Transverse colon (tissue), 4 donors: Measurements from ENCODE around the gene DNAJA4. TPM values are rescaled to one million over a fixed set of nuclear protein-coding genes. Genes with fewer than 3 reads are reported as not detected.

Source experiments
- DNase-seq: peaks from one replicate; pipeline ENCODE4 v3.0.0-alpha.2; 2019
- H3K27ac ChIP-seq, 4 donors: fragments of 200-600 bp; sonication (generic); 2 replicates each; pipeline ENCODE4 v1.5.1; 2016 to 2018; ENCODE audit warnings: inconsistent platforms in 4 of 4
- H3K27me3 ChIP-seq: fragments of 200-600 bp; sonication (generic); 2 replicates; pipeline ENCODE4 v1.5.1; 2017; ENCODE audit warnings: inconsistent platforms
- H3K36me3 ChIP-seq, 4 donors: fragments of 200-600 bp; sonication (generic); 2 replicates each; pipeline ENCODE4 v1.5.1; 2017 to 2019; ENCODE audit warnings: inconsistent platforms in 4 of 4
- H3K4me1 ChIP-seq, 4 donors: fragments of 200-600 bp; sonication (generic); 2 replicates each; pipeline ENCODE4 v1.5.1; 2017 to 2020; ENCODE audit warnings: inconsistent platforms in 4 of 4
- H3K4me3 ChIP-seq, 4 donors: fragments of 200-600 bp; sonication (generic); 1 replicate in 1 of 4; 2 replicates in 3 of 4; pipeline versions ENCODE4 v1.5.1 to v1.6.1; 2017 to 2019; ENCODE audit warnings: inconsistent platforms in 4 of 4
- H3K9me3 ChIP-seq, 2 donors: fragments of 200-600 bp; sonication (generic); 2 replicates each; pipeline ENCODE4 v1.5.1; 2017 to 2019; ENCODE audit warnings: inconsistent platforms in 2 of 2
- EP300 ChIP-seq: sonication (generic); formaldehyde crosslinking; IDR thresholded peaks from one replicate; pipeline ENCODE4 v1.6.1; 2017; ENCODE audit warnings: antibody characterized with exemption, low read depth
- POLR2A ChIP-seq: fragments of 450-650 bp; IDR thresholded peaks from one replicate; pipeline ENCODE4 v1.6.1; 2016; ENCODE audit warnings: antibody characterized with exemption, mild to moderate bottlenecking, moderate library complexity
- POLR2AphosphoS5 ChIP-seq, 3 donors: sonication (generic); formaldehyde crosslinking; IDR thresholded peaks; one replicate each; pipeline ENCODE4 v1.6.1; 2016; ENCODE audit warnings: antibody characterized with exemption in 3 of 3
- WGBS, 2 donors: methylation state at CpG; one replicate each; pipeline ENCODE4 v1.1.5; 2018; ENCODE audit warnings: low coverage in 1 of 2; 5-methylcytosine and 5-hydroxymethylcytosine counted together
- in situ Hi-C, 4 donors: fragments of 200-750 bp; cut with MboI; loops; one replicate each; pipeline versions ENCODE4 v1.15.0 to v1.15.1; 2017; ENCODE audit warnings: low sequenced_read_pairs in 3 of 4, low pct_ligation_motif_present in 1 of 4, low pct_unique_long_range_greater_than_20kb in 1 of 4
- intact Hi-C: fragments of 100-400 bp; cut with DNase I; formaldehyde crosslinking; loops from one replicate; pipeline ENCODE4 v1.15.1; 2023; ENCODE audit warnings: low total_unique reads
- total RNA-seq, 4 donors: library from RNA; depleted of rRNA; stranded (reverse); fragments of >200 nt; gene quantifications; one replicate each; pipeline ENCODE4 v1.1.0, GENCODE V29; 2016
- TF ChIP-seq, protein P1 (sequence below), 5 experiments: fragments of 200-600 bp in 3 of 5; fragments of 450-650 bp in 2 of 5; sonication (generic) in 3 of 5; IDR thresholded peaks; 1 replicate in 2 of 5; 2 replicates in 3 of 5; pipeline ENCODE4 v1.5.1; 2016 to 2017; ENCODE audit warnings: antibody characterized with exemption in 5 of 5, inconsistent platforms in 3 of 5, mild to moderate bottlenecking in 2 of 5, moderate library complexity in 1 of 5

The DNAJA4 gene
- total RNA-seq, 4 donors from 2014 or later = 34.9 to 69.9 (median 42.5) TPM

DNA sequence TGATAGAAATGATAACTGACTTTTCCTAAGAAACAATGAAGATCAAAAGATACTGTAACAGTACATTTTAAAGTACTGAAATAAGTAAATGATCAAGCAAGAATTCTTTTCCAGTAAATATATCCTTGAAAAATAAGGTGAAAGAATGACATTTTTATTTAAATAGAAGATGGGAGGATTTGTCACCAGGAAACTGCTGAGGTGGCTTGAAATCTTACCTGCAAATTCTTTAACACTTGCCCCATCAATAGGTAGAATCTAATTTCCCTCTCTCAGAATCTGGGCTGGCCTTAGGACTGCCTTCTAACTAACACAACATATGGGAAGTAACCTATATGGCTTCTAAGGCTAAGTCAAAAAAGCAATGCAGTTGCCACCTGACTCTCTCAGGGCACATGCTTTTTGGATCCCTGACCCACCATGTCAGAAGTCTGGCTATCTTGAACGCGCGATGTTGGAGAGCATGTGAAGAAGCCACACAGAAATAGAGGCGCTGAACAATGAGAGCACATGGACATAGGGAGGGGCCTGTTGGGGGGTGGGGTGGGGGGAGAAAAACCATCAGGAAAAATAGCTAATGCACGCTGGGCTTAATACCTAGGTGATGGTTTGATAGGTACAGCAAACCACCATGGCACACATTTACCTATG is 41.5 kb upstream of the DNAJA4 start:
- intact Hi-C loops = no loop called here
- no peak for DNase-seq
- peaks cover 0 to 4% (median 0%) of the 10 kb centered on the region in 4 donors for H3K4me1 ChIP-seq
- no peaks in the 10 kb centered on the region for H3K27me3 ChIP-seq
- H3K4me3 ChIP-seq = no peak overlapping the region
- H3K36me3 ChIP-seq = no peaks in the 10 kb centered on the region
- no peaks in the 10 kb centered on the region for H3K9me3 ChIP-seq
- in situ Hi-C loops = no loop called here
- 94 to 100% methylated on average over 2 to 5 of the region's 5 CpGs for WGBS, 2 donors
- no peak for TF ChIP-seq EP300
- TF ChIP-seq, protein P1, sequence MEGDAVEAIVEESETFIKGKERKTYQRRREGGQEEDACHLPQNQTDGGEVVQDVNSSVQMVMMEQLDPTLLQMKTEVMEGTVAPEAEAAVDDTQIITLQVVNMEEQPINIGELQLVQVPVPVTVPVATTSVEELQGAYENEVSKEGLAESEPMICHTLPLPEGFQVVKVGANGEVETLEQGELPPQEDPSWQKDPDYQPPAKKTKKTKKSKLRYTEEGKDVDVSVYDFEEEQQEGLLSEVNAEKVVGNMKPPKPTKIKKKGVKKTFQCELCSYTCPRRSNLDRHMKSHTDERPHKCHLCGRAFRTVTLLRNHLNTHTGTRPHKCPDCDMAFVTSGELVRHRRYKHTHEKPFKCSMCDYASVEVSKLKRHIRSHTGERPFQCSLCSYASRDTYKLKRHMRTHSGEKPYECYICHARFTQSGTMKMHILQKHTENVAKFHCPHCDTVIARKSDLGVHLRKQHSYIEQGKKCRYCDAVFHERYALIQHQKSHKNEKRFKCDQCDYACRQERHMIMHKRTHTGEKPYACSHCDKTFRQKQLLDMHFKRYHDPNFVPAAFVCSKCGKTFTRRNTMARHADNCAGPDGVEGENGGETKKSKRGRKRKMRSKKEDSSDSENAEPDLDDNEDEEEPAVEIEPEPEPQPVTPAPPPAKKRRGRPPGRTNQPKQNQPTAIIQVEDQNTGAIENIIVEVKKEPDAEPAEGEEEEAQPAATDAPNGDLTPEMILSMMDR (IDR thresholded peaks at IDR 0.05) = no peak
- TF ChIP-seq POLR2A = no peak
- TF ChIP-seq POLR2AphosphoS5 (IDR thresholded peaks at IDR 0.05) = no peak
- H3K27ac ChIP-seq = no peak overlapping the region

DNA sequence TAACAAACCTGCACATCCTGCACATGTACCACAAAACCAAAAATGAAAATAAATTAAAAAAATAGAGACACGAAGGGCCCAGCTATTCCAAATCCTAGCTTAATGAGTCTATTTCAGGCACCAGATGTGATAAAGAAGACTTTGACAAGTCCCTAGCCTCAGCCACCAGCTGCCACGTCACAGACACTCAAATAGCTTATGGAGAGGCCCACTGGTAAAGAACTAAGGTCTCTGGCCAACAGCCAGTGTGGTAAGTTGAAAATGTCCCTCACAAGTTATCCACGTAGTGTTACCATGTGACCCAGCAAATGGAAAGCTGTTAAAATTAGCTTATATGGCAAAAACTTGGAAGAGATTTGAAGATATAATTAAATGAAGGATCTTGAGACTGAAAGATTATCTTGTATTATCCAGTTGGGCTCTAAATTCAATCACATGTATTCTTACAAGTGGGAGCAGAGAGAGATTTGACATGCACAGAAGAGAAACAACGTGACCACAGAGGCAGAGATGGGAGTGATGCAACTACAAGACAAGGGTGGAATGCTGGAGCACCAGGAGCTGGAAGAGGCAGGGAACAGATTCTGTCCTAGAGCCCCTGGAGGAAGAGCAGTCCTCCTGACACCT is 40.9 kb upstream of the DNAJA4 start:
- H3K36me3 ChIP-seq = no peaks in the 10 kb centered on the region

DNA sequence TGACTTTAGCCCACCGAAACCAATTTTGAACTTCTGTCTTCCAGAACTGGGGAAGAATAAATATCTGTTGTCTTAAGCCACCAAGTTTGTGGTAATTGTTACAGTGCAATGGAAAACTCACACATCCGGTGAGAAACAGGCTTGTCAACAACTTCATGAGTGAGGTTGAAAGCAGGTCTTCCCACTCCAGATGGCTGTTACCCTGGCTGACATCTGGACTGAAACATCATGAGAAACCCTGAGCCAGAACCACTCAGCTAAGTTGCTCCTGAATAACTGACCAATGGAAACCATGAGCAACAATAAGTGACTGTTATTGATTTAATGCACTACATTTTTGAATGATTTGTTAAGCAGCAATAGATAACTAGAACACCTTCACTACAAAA is 40.3 kb upstream of the DNAJA4 start:
- 62 to 80% methylated on average over 1 to 2 of the region's 2 CpGs for WGBS, 2 donors
- DNase-seq = no peak
- Histone ChIP-seq H3K27me3 (no peaks in the 10 kb centered on the region), H3K4me1 (peaks cover 0 to 4% (median 0%) of the 10 kb centered on the region in 4 donors), H3K4me3 (no peak overlapping the region), H3K9me3 (no peaks in the 10 kb centered on the region), H3K27ac (no peak overlapping the region), H3K36me3 (no peaks in the 10 kb centered on the region)
- in situ Hi-C loops = no loop called here
- intact Hi-C loops = no loop called here
- TF ChIP-seq, protein P1 (IDR thresholded peaks at IDR 0.05) = no peak
- TF ChIP-seq EP300 (no peak), POLR2A (no peak), POLR2AphosphoS5 (IDR thresholded peaks at IDR 0.05) (no peak)

More for the DNA sequence above, 40.9 kb upstream of the DNAJA4 start:
- Histone ChIP-seq H3K27ac (no peak overlapping the region), H3K4me3 (no peak overlapping the region), H3K9me3 (no peaks in the 10 kb centered on the region), H3K4me1 (peaks cover 0 to 4% (median 0%) of the 10 kb centered on the region in 4 donors), H3K27me3 (no peaks in the 10 kb centered on the region)
- no peak for DNase-seq
- 63 to 70% methylated on average over 4 of the region's 4 CpGs for WGBS, 2 donors
- TF ChIP-seq EP300 (no peak), POLR2AphosphoS5 (IDR thresholded peaks at IDR 0.05) (no peak), POLR2A (no peak)
- TF ChIP-seq, protein P1 (IDR thresholded peaks at IDR 0.05) = no peak
- intact Hi-C loops (no loop called here), in situ Hi-C loops (no loop called here)

DNA sequence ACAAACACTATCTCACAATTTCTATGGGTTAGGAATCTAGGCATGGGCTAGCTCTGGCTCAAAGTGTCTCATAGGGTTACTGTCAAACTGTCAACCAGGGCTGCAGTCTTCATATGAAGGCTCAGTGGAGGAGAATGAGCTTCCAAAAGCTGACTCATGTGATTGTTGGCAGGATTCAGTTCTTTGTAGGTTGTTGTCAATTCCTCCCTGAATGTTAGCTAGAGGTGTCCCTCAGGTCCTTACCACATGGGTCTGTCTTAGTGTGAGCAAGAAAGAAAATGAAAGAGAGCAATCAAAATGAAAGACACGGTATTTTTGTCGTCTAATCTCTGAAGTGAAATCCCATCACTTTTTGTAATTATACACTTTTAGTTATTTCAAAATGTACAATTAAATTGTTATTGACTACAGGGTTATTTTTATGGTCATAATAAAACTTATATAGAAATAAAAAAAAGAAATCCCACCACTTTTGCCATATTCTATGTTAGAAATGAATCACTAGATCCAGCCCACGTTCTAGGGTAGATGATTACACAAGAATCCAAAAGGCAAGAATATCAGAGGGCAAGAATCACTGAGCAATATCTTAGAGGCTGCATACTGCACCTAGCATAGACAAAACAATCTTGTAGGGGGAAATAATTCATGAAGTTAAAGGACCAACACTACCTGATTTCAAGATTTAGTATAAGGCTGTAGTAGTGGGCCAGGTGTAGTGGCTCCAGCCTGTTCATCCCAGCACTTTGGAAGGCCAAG is 38.4 kb upstream of the DNAJA4 start:
- WGBS, 2 donors = 82 to 86% methylated on average over 3 of the region's 3 CpGs
- H3K36me3 ChIP-seq = no peaks in the 10 kb centered on the region
- intact Hi-C loops = no loop called here
- TF ChIP-seq POLR2A (no peak), POLR2AphosphoS5 (IDR thresholded peaks at IDR 0.05) (no peak), EP300 (no peak)
- TF ChIP-seq, protein P1 (IDR thresholded peaks at IDR 0.05) = no peak
- no peak overlapping the region for H3K27ac ChIP-seq
- no peaks in the 10 kb centered on the region for H3K4me1 ChIP-seq
- H3K4me3 ChIP-seq = no peak overlapping the region
- in situ Hi-C loops = loop anchor here (25.0 kb wide), 2 partner anchors 114 to 264 kb away; no protein-coding TSS in a partner anchor
- H3K9me3 ChIP-seq = no peaks in the 10 kb centered on the region
- H3K27me3 ChIP-seq = no peaks in the 10 kb centered on the region
- no peak for DNase-seq
